SK-N-DZ (cell line): ENCODE data around the gene NHSL1.

Experiments used
- DNase-seq: peaks from one replicate; pipeline ENCODE4 v3.0.0-alpha.2; 2015; ENCODE audit warnings: low spot score
- small RNA-seq, 2 experiments: library from RNA; depleted of rRNA; stranded (forward); fragments of <200 nt; gene quantifications; one replicate each; pipeline ENCODE3, GENCODE V24; 2014

Gene NHSL1

DNA sequence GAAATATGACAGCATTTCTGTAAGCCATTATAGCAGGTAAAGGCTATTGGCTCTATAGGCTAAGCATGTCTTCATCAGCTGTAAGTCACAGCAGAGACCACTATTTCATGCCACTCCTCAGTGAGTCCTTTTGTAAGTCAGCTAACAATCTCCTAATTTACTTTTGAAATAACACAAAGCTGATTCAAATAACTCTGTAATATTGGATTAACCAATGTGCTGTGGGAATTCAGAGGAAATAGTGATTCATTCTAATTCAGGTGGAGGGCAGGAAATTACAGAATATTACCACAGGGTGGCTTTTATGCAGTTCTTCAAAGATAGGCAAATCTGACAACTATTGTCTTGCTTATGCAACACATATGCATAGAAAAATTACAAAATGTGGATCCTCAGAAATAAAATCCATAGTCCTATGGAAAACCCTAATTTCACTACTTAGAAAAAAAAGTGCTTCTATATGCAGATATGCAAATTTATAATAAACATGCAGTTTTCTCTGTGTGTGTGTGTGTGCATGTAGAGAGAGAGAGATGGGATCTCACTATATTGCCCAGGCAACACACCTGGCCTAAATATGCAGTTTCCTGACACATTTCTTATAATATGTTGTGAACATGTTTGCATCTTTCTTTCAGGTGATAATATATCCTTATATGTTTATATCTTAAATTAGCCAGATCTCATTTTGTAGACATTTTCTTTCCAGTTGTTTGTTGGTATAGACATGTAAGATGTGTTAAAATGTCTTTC lies 126.4 kb downstream of the NHSL1 start:
- DNase-seq: peak; percentile 61

Small RNAs within 50 kb of the gene (small RNA-seq; reads per million reads assigned to genes)
- gene AL031003.1 (0 reads per million in 2 experiments), gene AL391669.1 (0 reads per million in 2 experiments), gene MIR3145 (0 reads per million in 2 experiments)
